NCI-H2107 (cell line): ENCODE results near the gene FHL1.
"Not testable (repeated sequence)": the region's sequence is repeated elsewhere in the genome, so short reads cannot be mapped to it uniquely, and the experiment has no call there.

ENCODE experiments used
- DNase-seq: peaks from one replicate; lab custom pipeline; 2025; lab: John Stamatoyannopoulos, UW

The FHL1 gene

GRCh38 chrX:136146614-136147314 lies 569 bp upstream of the FHL1 start:
- no peak for DNase-seq

GRCh38 chrX:136147976-136148375 lies 643 bp downstream of the FHL1 start:
- DNase-seq: no peak

GRCh38 chrX:136148391-136148790 lies 1.1 kb downstream of the FHL1 start:
- no peak for DNase-seq

GRCh38 chrX:136154998-136155397 lies 7.7 kb downstream of the FHL1 start:
- no peak for DNase-seq

GRCh38 chrX:136156560-136157117 lies 9.3 kb downstream of the FHL1 start:
- DNase-seq: no peak

- no peak for DNase-seq
Observed at GRCh38 chrX:136157187-136157586, 9.9 kb downstream of the FHL1 start.

- no peak for DNase-seq
Observed at GRCh38 chrX:136158685-136159084, 11.4 kb downstream of the FHL1 start.

GRCh38 chrX:136159611-136160025 lies 12.3 kb downstream of the FHL1 start:
- DNase-seq: no peak

GRCh38 chrX:136162827-136163570 lies 15.7 kb downstream of the FHL1 start:
- peak; percentile 4 for DNase-seq

- no peak for DNase-seq
Observed at GRCh38 chrX:136163689-136164088, 16.4 kb downstream of the FHL1 start.

GRCh38 chrX:136165406-136165805 lies 18.1 kb downstream of the FHL1 start:
- DNase-seq: no peak

- DNase-seq: no peak
Observed at GRCh38 chrX:136166221-136166855, 19.0 kb downstream of the FHL1 start.

- DNase-seq: not testable (repeated sequence)
Observed at GRCh38 chrX:136167989-136168388, 20.7 kb downstream of the FHL1 start.

- DNase-seq: no peak
Observed at GRCh38 chrX:136168929-136169735, 21.8 kb downstream of the FHL1 start.

- DNase-seq: no peak
Observed at GRCh38 chrX:136170139-136170800, 22.9 kb downstream of the FHL1 start.

GRCh38 chrX:136171420-136171819 lies 24.1 kb downstream of the FHL1 start:
- no peak for DNase-seq

GRCh38 chrX:136176399-136176825 lies 29.1 kb downstream of the FHL1 start:
- no peak for DNase-seq

GRCh38 chrX:136179133-136179532 lies 31.8 kb downstream of the FHL1 start:
- DNase-seq: no peak

- DNase-seq: no peak
Observed at GRCh38 chrX:136182414-136182813, 35.1 kb downstream of the FHL1 start.

GRCh38 chrX:136183172-136183571 lies 35.8 kb downstream of the FHL1 start:
- DNase-seq: no peak

- no peak for DNase-seq
Observed at GRCh38 chrX:136183917-136184316, 36.6 kb downstream of the FHL1 start.
